Panc1 (cell line): ENCODE measurements around the gene LRRC73. TPM values are rescaled to one million over a fixed set of nuclear protein-coding genes. Genes with fewer than 3 reads are reported as not detected.

ENCODE experiments used
- ATAC-seq: fragments of 200-7000 bp; cut with Tn5 transposase; 2 replicates; pipeline ENCODE4 v1.9.1; 2020; ENCODE audit warnings: mild to moderate bottlenecking, moderate library complexity
- BruUV-seq: library from RNA; stranded (reverse); fragments of 400-500 nt; replicated peaks from 2 replicates; lab custom pipeline; 2021; lab: Mats Ljungman, UMichigan
- CTCF ChIA-PET: fragments of 300-600 bp; sonication (Branson Sonifier 250); formaldehyde crosslinking; loops from one replicate; lab custom pipeline; 2022; ENCODE audit warnings: antibody characterized with exemption; lab: Charles Lee
- POLR2A ChIA-PET: fragments of 300-600 bp; sonication (Branson Sonifier 250); formaldehyde crosslinking; loops from one replicate; lab custom pipeline; 2022; ENCODE audit warnings: antibody characterized with exemption; lab: Charles Lee
- DNase-seq: peaks from one replicate; pipeline ENCODE4 v3.0.0-alpha.2; 2010; ENCODE audit warnings: low read depth, low spot score
- H3K27ac ChIP-seq: 2 replicates; pipeline ENCODE4 v1.5.1; 2011; ENCODE audit warnings: mild to moderate bottlenecking, low read length, inconsistent platforms
- H3K27me3 ChIP-seq: fragments of 200-500 bp; sonication (Bioruptor generic); 2 replicates; pipeline ENCODE4 v1.6.0; 2014; ENCODE audit warnings: low read length, inconsistent platforms; ENCODE audit not compliant: control insufficient read depth, insufficient read depth
- H3K36me3 ChIP-seq: fragments of 200-500 bp; sonication (Bioruptor generic); 2 replicates; pipeline ENCODE4 v1.5.1; 2014; ENCODE audit warnings: inconsistent platforms, mild to moderate bottlenecking, low read length, moderate library complexity; ENCODE audit not compliant: control insufficient read depth, insufficient read depth
- H3K4me1 ChIP-seq: 2 replicates; pipeline ENCODE4 v1.5.1; 2011; ENCODE audit warnings: inconsistent platforms, mild to moderate bottlenecking, low read length, moderate library complexity; ENCODE audit not compliant: control insufficient read depth, insufficient read depth
- H3K4me3 ChIP-seq, 2 experiments: 2 replicates each; pipeline ENCODE4 v1.5.1; 2011 to 2012; ENCODE audit warnings: low read depth in 2 of 2, low read length in 2 of 2, mild to moderate bottlenecking in 2 of 2, inconsistent platforms in 1 of 2, moderate library complexity in 1 of 2
- H3K9me3 ChIP-seq: fragments of 200-500 bp; sonication (Bioruptor generic); 2 replicates; pipeline ENCODE4 v1.5.1; 2014; ENCODE audit warnings: low read depth, mild to moderate bottlenecking, inconsistent platforms, low read length, moderate library complexity; ENCODE audit not compliant: control insufficient read depth, insufficient read depth
- POLR2AphosphoS5 ChIP-seq: IDR thresholded peaks from 2 replicates; pipeline ENCODE4 v1.6.1; 2012; ENCODE audit warnings: mild to moderate bottlenecking, low read depth, low read length, moderate library complexity
- REST ChIP-seq, 2 experiments: IDR thresholded peaks; 2 replicates each; pipeline ENCODE4 v1.6.1; 2011 to 2012; ENCODE audit warnings: low read depth in 2 of 2, control low read depth in 1 of 2, low read length in 1 of 2, mild to moderate bottlenecking in 1 of 2, moderate library complexity in 1 of 2; ENCODE audit not compliant: insufficient read depth in 1 of 2
- SIN3A ChIP-seq: IDR thresholded peaks from 2 replicates; pipeline ENCODE4 v1.6.1; 2012; ENCODE audit warnings: low read depth, mild to moderate bottlenecking, low read length, moderate library complexity, borderline replicate concordance; ENCODE audit not compliant: insufficient read depth
- TCF7L2 ChIP-seq: IDR thresholded peaks from 2 replicates; pipeline ENCODE4 v1.6.1; 2011; ENCODE audit warnings: mild to moderate bottlenecking, low read depth, low read length, inconsistent platforms
- in situ Hi-C: cut with HindIII; loops from 2 replicates; pipeline ENCODE4 v1.10.0; 2016; ENCODE audit warnings: low sequenced_read_pairs, low pct_unique_long_range_greater_than_20kb
- intact Hi-C: fragments of 100-400 bp; cut with micrococcal nuclease; formaldehyde crosslinking; loops from one replicate; pipeline ENCODE4 v1.10.0; 2022; ENCODE audit not compliant: unreplicated experiment
- total RNA-seq: library from RNA; stranded (reverse); gene quantifications from one replicate; pipeline ENCODE4 v1.2.1, GENCODE V29; 2021; ENCODE audit not compliant: unreplicated experiment
- TF ChIP-seq, protein P1 (sequence below): fragments of 450-650 bp; IDR thresholded peaks from 2 replicates; pipeline ENCODE4 v1.5.1; 2017; ENCODE audit warnings: mild to moderate bottlenecking

Gene LRRC73
- total RNA-seq, 1 experiment from 2014 or later, result 2.9 TPM

DNA sequence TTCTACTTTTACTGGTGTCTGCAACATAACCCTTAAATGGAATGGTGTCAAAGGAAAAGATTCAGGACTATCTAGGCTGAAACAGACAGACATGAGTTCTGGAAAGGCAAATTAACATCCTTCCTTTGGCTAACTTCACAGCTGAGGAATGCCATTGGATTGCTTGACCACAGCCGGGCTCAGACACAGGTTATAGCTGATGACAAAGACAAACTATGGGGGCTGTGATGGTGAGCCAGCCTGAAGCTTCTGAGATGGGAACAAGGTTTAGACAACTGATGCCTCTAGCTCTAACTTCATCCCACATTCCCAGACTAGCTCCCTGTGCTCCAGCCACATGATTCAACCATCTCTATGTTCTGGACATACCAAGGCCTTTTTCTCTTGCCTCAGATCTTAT lies 22.1 kb upstream of the LRRC73 start:
- no TSS peak for BruUV-seq
- DNase-seq, result no peak
- no peaks in the 10 kb centered on the region for H3K4me1 ChIP-seq
- H3K27me3 ChIP-seq, result no peaks in the 10 kb centered on the region
- no peaks in the 10 kb centered on the region for H3K9me3 ChIP-seq
- CTCF ChIA-PET, result interaction anchor here (0.5 kb wide), 1 partner anchor 76 kb away, joined by 5 read pairs; no protein-coding TSS in a partner anchor
- intact Hi-C loops (no loop called here), in situ Hi-C loops (no loop called here)
- no peak overlapping the region for H3K4me3 ChIP-seq
- TF ChIP-seq SIN3A, result no peak
- TF ChIP-seq, protein P1, sequence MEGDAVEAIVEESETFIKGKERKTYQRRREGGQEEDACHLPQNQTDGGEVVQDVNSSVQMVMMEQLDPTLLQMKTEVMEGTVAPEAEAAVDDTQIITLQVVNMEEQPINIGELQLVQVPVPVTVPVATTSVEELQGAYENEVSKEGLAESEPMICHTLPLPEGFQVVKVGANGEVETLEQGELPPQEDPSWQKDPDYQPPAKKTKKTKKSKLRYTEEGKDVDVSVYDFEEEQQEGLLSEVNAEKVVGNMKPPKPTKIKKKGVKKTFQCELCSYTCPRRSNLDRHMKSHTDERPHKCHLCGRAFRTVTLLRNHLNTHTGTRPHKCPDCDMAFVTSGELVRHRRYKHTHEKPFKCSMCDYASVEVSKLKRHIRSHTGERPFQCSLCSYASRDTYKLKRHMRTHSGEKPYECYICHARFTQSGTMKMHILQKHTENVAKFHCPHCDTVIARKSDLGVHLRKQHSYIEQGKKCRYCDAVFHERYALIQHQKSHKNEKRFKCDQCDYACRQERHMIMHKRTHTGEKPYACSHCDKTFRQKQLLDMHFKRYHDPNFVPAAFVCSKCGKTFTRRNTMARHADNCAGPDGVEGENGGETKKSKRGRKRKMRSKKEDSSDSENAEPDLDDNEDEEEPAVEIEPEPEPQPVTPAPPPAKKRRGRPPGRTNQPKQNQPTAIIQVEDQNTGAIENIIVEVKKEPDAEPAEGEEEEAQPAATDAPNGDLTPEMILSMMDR, result no peak
- TF ChIP-seq POLR2AphosphoS5, result no peak
- no peak for ATAC-seq
- H3K36me3 ChIP-seq, result peaks cover 18% of the 10 kb centered on the region
- POLR2A ChIA-PET, result interaction anchor here (0.7 kb wide), 1 partner anchor 15 kb away, joined by 3 read pairs; the partner anchor contains the start of gene POLR1C
- H3K27ac ChIP-seq, result no peak overlapping the region

GRCh38 chr6:43524483-43524961 lies 14.4 kb upstream of the LRRC73 start:
- POLR2A ChIA-PET, result no interaction called here
- TF ChIP-seq REST (IDR thresholded peaks at IDR 0.05; ENCODE audit: insufficient read depth in 1 of 2, low read depth in 2 of 2, low read length in 1 of 2) (no peak), POLR2AphosphoS5 (no peak), TCF7L2 (no peak), SIN3A (no peak)
- TF ChIP-seq, protein P1, result no peak
- no peak for ATAC-seq
- Histone ChIP-seq H3K9me3 (no peaks in the 10 kb centered on the region), H3K27ac (no peak overlapping the region), H3K36me3 (peaks cover 25% of the 10 kb centered on the region), H3K4me1 (no peaks in the 10 kb centered on the region; the same call in 1 of the 2 replicates), H3K4me3 (no peak overlapping the region), H3K27me3 (no peaks in the 10 kb centered on the region)
- CTCF ChIA-PET, result no interaction called here
- intact Hi-C loops, result no loop called here
- BruUV-seq, result no TSS peak
- no peak for DNase-seq
- in situ Hi-C loops, result loop anchor here (10.0 kb wide), 1 partner anchor 70 kb away; no protein-coding TSS in a partner anchor
